SIG-M5 treated with dmso at 0.1 percent for 504 hours (cell line): ENCODE results near the gene BRD3OS.
"Not testable (repeated sequence)": the region's sequence is repeated elsewhere in the genome, so short reads cannot be mapped to it uniquely, and the experiment has no call there.

Source experiments
- DNase-seq: peaks from one replicate; lab custom pipeline; 2025; ENCODE audit not compliant: unreplicated experiment; lab: John Stamatoyannopoulos, UW

BRD3OS gene

DNA sequence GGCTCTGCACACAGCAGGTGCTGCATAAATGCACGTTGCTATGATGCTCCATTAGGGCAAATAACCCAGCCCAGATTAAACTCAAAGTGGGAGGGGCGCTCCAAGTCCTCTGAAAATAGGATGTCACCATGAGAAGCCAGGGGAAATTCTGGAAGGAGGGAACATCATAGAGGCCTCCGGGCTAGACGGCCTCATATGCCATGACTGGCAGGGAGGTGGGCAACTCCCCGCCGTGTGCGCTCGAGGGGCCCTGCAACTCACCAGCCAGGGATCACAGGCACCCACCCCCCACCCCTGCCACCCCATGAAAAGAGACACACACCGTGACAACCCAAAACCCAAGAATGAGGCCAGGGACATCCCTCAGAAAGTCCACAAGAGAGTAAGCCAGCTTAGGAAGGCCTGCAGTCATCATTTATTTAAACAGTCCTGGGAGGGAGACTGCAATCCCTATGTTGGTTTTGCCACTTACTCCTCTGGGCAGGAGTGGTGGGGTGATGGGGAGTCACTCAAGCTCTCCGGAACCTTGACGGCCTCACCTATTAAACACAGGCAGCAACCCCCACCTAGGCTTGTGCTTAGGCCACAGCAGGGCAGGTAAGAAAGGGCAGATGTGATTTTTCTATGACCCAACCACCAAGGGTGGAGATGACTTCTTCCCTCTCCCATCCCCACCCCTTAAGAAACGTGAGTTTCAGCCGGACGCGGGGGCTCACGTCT is 37.2 kb upstream of the BRD3OS start:
- DNase-seq: no peak

DNA sequence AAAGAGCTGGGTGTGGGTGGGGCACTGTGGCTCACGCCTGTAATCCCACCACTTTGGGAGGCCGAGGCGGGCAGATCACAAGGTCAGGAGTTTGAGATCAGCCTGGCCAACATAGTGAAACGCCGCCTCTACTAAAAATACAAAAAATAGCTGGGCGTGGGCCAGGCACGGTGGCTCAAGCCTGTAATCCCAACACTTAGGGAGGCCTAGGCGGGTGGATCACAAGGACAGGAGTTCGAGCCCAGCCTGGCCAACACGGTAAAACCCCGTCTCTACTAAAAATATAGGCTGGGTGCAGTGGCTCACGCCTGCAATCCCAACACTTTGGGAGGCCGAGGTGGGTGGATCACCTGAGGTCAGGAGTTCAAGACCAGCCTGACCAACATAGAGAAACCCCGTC is 36.5 kb upstream of the BRD3OS start:
- not testable (repeated sequence) for DNase-seq

DNA sequence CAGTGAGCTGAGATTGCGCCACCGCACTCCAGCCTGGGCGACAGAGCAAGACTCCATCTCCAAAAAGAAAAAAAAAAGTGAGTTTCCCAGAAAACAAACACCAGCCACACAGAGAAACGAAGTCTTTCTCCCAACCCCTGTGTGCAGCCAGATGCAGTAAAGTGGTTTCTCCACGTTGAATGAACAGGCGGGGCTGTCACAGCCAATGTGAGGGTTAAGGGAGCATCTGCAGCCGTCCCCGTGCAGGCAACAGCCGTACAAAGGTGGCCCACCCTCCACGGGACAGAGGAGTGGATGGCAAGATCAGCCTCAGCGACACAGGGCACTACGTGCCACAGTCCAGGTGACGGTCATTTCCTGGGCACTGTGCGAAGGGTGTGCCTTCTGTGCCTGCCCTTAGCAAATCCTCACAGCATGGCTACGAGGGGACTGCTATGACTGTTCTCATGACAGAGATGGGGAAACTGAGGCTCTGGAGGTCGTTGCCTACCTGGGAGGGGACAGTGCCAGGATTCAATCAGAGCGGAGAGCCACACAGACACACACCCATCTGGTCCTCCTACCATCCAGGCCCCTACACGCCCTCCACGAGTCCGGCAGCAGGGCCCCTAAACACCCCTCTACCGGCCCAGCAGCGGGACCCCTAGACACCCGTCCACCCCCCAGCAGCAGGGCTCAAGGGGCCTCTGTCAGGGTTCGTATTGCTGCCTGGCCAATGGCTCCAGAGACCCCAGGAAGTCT is 35.5 kb upstream of the BRD3OS start:
- no peak for DNase-seq

GRCh38 chr9:133990366-133991213 is 34.7 kb upstream of the BRD3OS start:
- no peak for DNase-seq

GRCh38 chr9:133991214-133991921 is 33.9 kb upstream of the BRD3OS start:
- DNase-seq: peak; percentile 8

- DNase-seq: peak; percentile 63
These were observed 33.1 kb upstream of the BRD3OS start, which contains the start of gene VAV2 for GRCh38 chr9:133991964-133992779. TSS of gene VAV2 (minus strand) at chr9:133992324. CDS start at chr9:133992278, 46 bp downstream.

DNA sequence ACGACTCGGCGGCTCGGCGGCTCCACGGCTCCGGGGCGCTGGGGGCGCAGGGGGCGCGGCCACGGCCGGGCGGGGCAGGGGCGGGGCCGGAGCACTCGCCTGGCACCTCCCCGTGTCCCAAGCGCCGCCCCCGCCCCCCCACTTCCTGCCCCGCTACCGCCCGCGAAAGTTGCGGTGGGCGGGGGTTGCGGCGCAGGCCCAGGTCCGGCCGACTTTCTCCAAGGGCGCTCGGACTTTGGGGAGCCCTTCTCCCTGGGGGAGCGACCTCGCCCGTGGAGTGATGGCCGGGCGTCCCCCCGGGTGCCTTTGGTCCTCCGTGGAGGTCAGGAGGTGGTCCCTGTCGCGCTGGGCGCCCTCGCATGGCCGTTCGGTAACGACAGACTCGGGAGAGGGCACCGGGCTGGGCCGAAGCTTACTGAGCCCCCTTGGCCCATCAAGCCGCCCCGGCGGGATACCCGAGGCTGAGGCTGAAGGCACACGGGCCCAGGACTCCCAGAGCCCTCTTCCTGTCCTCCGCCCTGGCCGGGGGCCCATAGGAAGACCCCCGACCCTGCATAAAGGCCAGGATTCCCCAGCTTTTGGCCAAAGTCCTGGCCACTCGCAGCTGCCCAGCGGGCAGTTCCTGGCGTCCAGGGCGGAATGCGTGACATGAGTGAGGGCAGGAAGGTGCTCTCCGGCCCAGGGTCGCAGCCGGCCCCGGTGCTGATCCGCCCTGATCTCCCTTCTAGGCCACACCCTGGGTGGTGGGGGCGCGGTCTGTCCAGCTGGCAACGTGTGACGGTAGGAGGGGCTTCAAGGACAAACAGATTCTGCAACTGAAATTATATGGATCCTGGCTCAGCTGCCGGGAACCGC is 32.3 kb upstream of the BRD3OS start:
- peak; percentile 75 for DNase-seq

GRCh38 chr9:133993635-133994253 is 31.5 kb upstream of the BRD3OS start:
- no peak for DNase-seq

- peak; percentile 17 for DNase-seq
These were observed 30.8 kb upstream of the BRD3OS start for GRCh38 chr9:133994353-133995011.

DNA sequence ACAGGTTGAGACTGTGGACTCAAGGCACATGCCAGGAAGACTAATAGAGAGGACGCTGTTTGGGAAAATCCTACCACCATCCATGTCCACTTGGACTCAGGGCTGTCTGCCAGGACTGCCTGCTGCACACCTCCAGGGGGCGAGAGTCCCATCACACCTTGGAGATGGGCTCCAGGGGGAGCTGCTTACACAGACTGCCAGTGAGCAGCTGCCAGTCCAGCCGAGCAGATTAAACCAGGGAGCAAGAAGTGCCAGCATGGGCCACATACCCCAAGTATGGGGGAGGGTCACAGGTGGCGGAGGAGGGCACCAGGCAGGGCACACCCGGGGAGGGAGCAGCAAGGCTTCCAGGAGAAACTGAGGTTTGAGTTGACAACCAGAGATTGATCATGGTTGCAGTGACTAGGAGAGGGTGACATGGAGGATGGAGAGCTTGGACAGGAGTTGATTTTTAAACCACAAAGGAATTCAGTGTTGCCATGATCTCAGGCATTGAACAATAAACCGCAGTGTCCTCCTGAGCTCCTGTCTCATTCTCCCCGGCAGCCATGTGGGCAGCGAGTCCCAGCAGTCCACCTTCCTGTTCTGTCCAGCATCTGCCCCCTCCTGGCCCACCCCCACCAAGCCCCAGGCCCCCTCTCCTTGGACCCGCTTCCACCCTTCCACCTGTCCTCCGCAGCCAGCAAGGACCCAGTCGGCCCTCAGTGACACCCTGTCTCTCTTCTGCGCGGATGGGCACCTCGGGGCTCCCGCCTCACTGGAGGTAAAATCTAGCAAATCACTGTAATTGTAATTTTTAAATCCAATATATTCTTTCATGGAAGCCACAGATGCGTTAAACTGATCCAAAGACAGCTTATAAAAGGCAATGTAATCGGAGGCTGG is 30.0 kb upstream of the BRD3OS start:
- no peak for DNase-seq

DNA sequence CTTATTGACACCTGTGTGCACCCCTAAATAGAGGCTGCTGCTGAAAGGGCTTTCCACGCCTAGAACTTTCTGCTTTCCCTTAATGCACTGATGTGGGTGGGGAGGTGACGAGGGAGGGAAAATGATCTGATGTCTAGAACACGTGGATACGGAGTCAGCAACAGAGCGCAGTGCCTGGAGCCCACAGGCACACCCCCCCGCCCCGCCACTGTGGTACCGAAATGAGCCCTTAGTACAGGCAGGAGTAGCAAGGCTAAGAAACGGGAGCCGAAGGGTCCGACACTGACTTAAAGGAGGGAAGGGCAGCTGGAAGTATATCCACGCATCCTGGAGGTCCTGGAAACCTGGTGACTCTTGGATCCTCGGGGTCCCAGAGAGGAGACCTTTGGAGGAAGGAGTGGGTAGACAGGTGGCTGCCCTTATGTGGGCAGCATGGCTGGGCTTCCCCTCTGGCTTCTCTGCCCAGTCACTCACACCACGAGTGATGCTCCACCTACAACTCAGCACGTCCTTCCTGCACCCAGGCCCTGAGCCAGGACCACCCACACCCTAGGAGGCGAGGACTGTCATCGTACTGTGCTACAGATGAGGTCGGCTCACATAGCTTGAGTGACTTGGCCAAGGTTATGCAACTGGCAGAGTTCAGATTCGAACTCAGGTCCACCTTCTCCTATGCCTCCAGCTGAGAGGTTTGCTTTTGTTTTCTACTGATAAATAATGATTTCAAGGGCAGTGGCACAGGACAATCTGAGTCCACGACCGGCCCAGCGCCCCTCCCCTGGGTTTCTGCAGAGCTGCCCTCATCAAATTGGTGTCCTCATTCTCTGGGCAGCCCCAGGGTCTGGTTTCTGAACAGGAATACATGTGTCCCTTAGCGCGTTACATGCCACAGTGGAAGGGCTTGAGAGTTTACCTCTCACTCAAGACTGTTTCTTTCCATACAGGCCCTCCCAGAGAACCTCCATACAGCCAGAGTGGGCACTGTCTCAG is 28.5 kb upstream of the BRD3OS start:
- no peak for DNase-seq

GRCh38 chr9:133997584-133997983 is 27.7 kb upstream of the BRD3OS start:
- DNase-seq: no peak

DNA sequence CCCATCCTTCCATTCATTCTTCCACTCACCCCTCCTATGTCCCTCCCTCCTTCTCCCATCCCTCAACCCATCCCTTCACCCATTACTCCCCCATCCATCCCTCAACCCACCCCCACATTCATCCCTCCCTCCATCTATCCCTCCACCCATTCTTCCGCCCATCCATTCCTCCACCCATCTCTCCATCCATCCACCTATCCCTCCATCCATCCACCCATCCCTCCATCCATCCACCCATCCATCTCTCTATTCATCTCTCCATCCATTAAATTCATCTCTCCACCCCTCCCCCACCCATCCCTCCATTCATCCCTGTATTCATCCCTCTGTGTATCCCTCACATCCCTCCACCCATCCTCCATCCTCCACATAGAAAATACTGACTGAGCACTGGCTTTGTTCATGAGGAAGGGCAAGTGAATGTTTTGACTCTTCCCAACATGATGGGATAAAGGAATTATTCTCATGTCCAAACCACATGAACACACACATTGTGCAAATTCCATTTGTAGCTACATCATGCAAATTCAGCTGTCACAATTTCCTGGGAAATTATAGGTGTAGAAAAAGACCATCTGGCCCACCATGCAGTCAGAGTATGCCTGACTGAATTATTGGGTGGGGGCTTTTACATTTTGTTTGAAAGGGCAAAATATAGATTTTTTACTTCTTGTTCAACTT is 26.2 kb upstream of the BRD3OS start:
- DNase-seq: no peak

GRCh38 chr9:133999851-134000265 is 25.4 kb upstream of the BRD3OS start:
- no peak for DNase-seq

- no peak for DNase-seq
These were observed 22.5 kb upstream of the BRD3OS start for GRCh38 chr9:134002796-134003195.
